ENCODE results near the gene P4HA3. TPM values are rescaled to one million over a fixed set of nuclear protein-coding genes. Genes with fewer than 3 reads are reported as not detected.

The P4HA3 gene
- total RNA-seq, 1 experiment from 2014 or later: 7.4 TPM

- DNase-seq (ENCODE audit: extremely low read depth, low read depth): no peak
Observed at GRCh38 chr11:74318241-74318932, 6.9 kb upstream of the P4HA3 start.

- no peak for DNase-seq (ENCODE audit: extremely low read depth, low read depth)
Observed at GRCh38 chr11:74316772-74317505, 5.5 kb upstream of the P4HA3 start.

GRCh38 chr11:74312326-74312725 is 886 bp upstream of the P4HA3 start:
- no peak for DNase-seq (ENCODE audit: extremely low read depth, low read depth)

GRCh38 chr11:74310857-74311256 is 583 bp downstream of the P4HA3 start:
- no peak for DNase-seq (ENCODE audit: extremely low read depth, low read depth)

GRCh38 chr11:74307434-74307833 is 4.0 kb downstream of the P4HA3 start:
- no peak for DNase-seq (ENCODE audit: extremely low read depth, low read depth)

- no peak for DNase-seq (ENCODE audit: extremely low read depth, low read depth)
Observed at GRCh38 chr11:74306435-74307175, 4.8 kb downstream of the P4HA3 start.

- no peak for DNase-seq (ENCODE audit: extremely low read depth, low read depth)
Observed at GRCh38 chr11:74299015-74299414, 12.4 kb downstream of the P4HA3 start.

- no peak for DNase-seq (ENCODE audit: extremely low read depth, low read depth)
Observed at GRCh38 chr11:74297484-74297883, 14.0 kb downstream of the P4HA3 start.

GRCh38 chr11:74288911-74289310 is 22.5 kb downstream of the P4HA3 start:
- DNase-seq (ENCODE audit: extremely low read depth, low read depth): no peak

- peak; percentile 84 for DNase-seq (ENCODE audit: extremely low read depth, low read depth)
Observed at GRCh38 chr11:74288161-74288560, 23.3 kb downstream of the P4HA3 start.

- DNase-seq (ENCODE audit: extremely low read depth, low read depth): no peak
Observed at GRCh38 chr11:74284466-74284865, 27.0 kb downstream of the P4HA3 start.

GRCh38 chr11:74283580-74284180 is 27.8 kb downstream of the P4HA3 start:
- peak; percentile 53 for DNase-seq (ENCODE audit: extremely low read depth, low read depth)

- no peak for DNase-seq (ENCODE audit: extremely low read depth, low read depth)
Observed at GRCh38 chr11:74282914-74283371, 28.5 kb downstream of the P4HA3 start.

- no peak for DNase-seq (ENCODE audit: extremely low read depth, low read depth)
Observed at GRCh38 chr11:74282421-74282820, 29.0 kb downstream of the P4HA3 start.

GRCh38 chr11:74280494-74280893 is 30.9 kb downstream of the P4HA3 start:
- DNase-seq (ENCODE audit: extremely low read depth, low read depth): no peak

- no peak for DNase-seq (ENCODE audit: extremely low read depth, low read depth)
Observed at GRCh38 chr11:74279256-74279655, 32.2 kb downstream of the P4HA3 start.

- DNase-seq (ENCODE audit: extremely low read depth, low read depth): no peak
Observed at GRCh38 chr11:74278721-74279161, 32.7 kb downstream of the P4HA3 start.

GRCh38 chr11:74278103-74278502 is 33.3 kb downstream of the P4HA3 start:
- no peak for DNase-seq (ENCODE audit: extremely low read depth, low read depth)

- DNase-seq (ENCODE audit: extremely low read depth, low read depth): no peak
Observed at GRCh38 chr11:74276581-74276980, 34.9 kb downstream of the P4HA3 start.

- no peak for DNase-seq (ENCODE audit: extremely low read depth, low read depth)
Observed at GRCh38 chr11:74272276-74272675, 39.2 kb downstream of the P4HA3 start.

Data from NCI-H460 (cell line).